SU-DHL-6 (cell line): ENCODE data around the gene EXOC3L1.

ENCODE experiments used
- H2AFZ ChIP-seq: fragments of 200-600 bp; sonication (generic); 2 replicates; pipeline ENCODE4 v1.6.1; 2014; ENCODE audit warnings: low read depth, mild to moderate bottlenecking, moderate library complexity, mixed read lengths, antibody characterized with exemption, low read length; ENCODE audit not compliant: severe bottlenecking
- H3F3A ChIP-seq: fragments of 200-600 bp; shearing (Covaris generic); 2 replicates; pipeline ENCODE4 v1.6.0; 2016; ENCODE audit warnings: antibody characterized with exemption, mild to moderate bottlenecking; ENCODE audit not compliant: insufficient read depth
- H3K27ac ChIP-seq: fragments of 200-600 bp; sonication (generic); 2 replicates; pipeline ENCODE4 v1.5.1; 2016; ENCODE audit warnings: low read depth, mild to moderate bottlenecking, low read length, moderate library complexity, mixed read lengths
- H3K27me3 ChIP-seq: fragments of 200-600 bp; sonication (generic), shearing (Covaris generic); 2 replicates; pipeline ENCODE4 v1.6.0; 2014; ENCODE audit warnings: mild to moderate bottlenecking, low read length
- H3K36me3 ChIP-seq: fragments of 200-600 bp; sonication (generic); 2 replicates; pipeline ENCODE4 v1.6.1; 2014; ENCODE audit warnings: mild to moderate bottlenecking, low read length, mixed read lengths
- H3K4me2 ChIP-seq: fragments of 300-600, 200-600 bp; shearing (Covaris generic), sonication (generic); 2 replicates; pipeline ENCODE4 v1.6.0; 2014; ENCODE audit warnings: low read length, low read depth, mild to moderate bottlenecking; ENCODE audit not compliant: poor library complexity, severe bottlenecking
- H3K4me3 ChIP-seq: fragments of 200-600 bp; sonication (generic); 2 replicates; pipeline ENCODE4 v1.5.1; 2014; ENCODE audit warnings: antibody characterized with exemption, low read length, mild to moderate bottlenecking, mixed read lengths; ENCODE audit not compliant: insufficient read depth, poor library complexity, severe bottlenecking
- H3K79me2 ChIP-seq: fragments of 200-600 bp; sonication (generic); 2 replicates; pipeline ENCODE4 v1.6.1; 2014; ENCODE audit warnings: mild to moderate bottlenecking, low read length, moderate library complexity; ENCODE audit not compliant: insufficient read depth
- H3K9ac ChIP-seq: fragments of 200-600 bp; sonication (generic); 2 replicates; pipeline ENCODE4 v1.7.0; 2014; ENCODE audit warnings: mild to moderate bottlenecking, low read length
- H3K9me2 ChIP-seq: fragments of 200-600 bp; sonication (generic); replicated peaks from 2 replicates; pipeline ENCODE4 v1.6.1; 2014; ENCODE audit warnings: low read length; ENCODE audit not compliant: insufficient read depth
- H3K9me3 ChIP-seq: fragments of 200-600 bp; sonication (generic); 2 replicates; pipeline ENCODE4 v1.6.1; 2014; ENCODE audit warnings: low read length, mixed read lengths; ENCODE audit not compliant: insufficient read depth
- H4K20me1 ChIP-seq: fragments of 200-600 bp; sonication (generic); 2 replicates; pipeline ENCODE4 v1.6.1; 2014; ENCODE audit warnings: low read depth, mild to moderate bottlenecking, antibody characterized with exemption, low read length, moderate library complexity, mixed read lengths
- CTCF ChIP-seq: fragments of 200-600 bp; sonication (generic); IDR thresholded peaks from one replicate; pipeline ENCODE4 v1.5.1; 2017; ENCODE audit warnings: antibody characterized with exemption, mild to moderate bottlenecking, low read length, moderate library complexity; ENCODE audit not compliant: insufficient read depth, poor library complexity, severe bottlenecking
- EZH2phosphoT487 ChIP-seq: fragments of 200-600 bp; sonication (generic), shearing (Covaris generic); conservative IDR thresholded peaks from 2 replicates; pipeline ENCODE4 v1.6.1; 2018; ENCODE audit warnings: mild to moderate bottlenecking, antibody characterized with exemption, low read length, moderate library complexity, mixed read lengths

Gene EXOC3L1

GRCh38 chr16:67223992-67224391, 34.1 kb upstream of the EXOC3L1 start:
- Histone ChIP-seq H3K9me2 (no peaks in the 10 kb centered on the region), H3K9ac (no peak overlapping the region), H3K9me3 (no peaks in the 10 kb centered on the region)

GRCh38 chr16:67216612-67217490, 26.9 kb upstream of the EXOC3L1 start:
- TF ChIP-seq CTCF (no peak), EZH2phosphoT487 (no peak)
- Histone ChIP-seq H3K27me3 (no peaks in the 10 kb centered on the region), H3K36me3 (no peaks in the 10 kb centered on the region), H2AFZ (no peak overlapping the region), H3K4me3 (no peak overlapping the region), H3K9me3 (no peaks in the 10 kb centered on the region), H3K9me2 (no peaks in the 10 kb centered on the region), H3F3A (no peaks in the 10 kb centered on the region), H4K20me1 (no peaks in the 10 kb centered on the region), H3K79me2 (no peaks in the 10 kb centered on the region), H3K9ac (no peak overlapping the region), H3K4me2 (no peak overlapping the region), H3K27ac (no peak overlapping the region)

More at GRCh38 chr16:67223992-67224391, 34.1 kb upstream of the EXOC3L1 start:
- Histone ChIP-seq H3K4me3 (no peak overlapping the region), H3K36me3 (no peaks in the 10 kb centered on the region), H3K4me2 (no peak overlapping the region), H3K27me3 (no peaks in the 10 kb centered on the region), H3K79me2 (peaks cover 11% of the 10 kb centered on the region), H3K27ac (no peak overlapping the region), H4K20me1 (no peaks in the 10 kb centered on the region), H3F3A (no peaks in the 10 kb centered on the region), H2AFZ (no peak overlapping the region)
- TF ChIP-seq CTCF (no peak), EZH2phosphoT487 (no peak)

GRCh38 chr16:67215706-67216105, 25.8 kb upstream of the EXOC3L1 start:
- Histone ChIP-seq H3K9ac (no peak overlapping the region), H3K4me2 (no peak overlapping the region), H4K20me1 (no peaks in the 10 kb centered on the region), H3K27ac (no peak overlapping the region), H3K9me3 (no peaks in the 10 kb centered on the region), H3K4me3 (no peak overlapping the region), H3F3A (no peaks in the 10 kb centered on the region), H3K27me3 (no peaks in the 10 kb centered on the region), H3K9me2 (no peaks in the 10 kb centered on the region), H3K79me2 (no peaks in the 10 kb centered on the region), H2AFZ (no peak overlapping the region), H3K36me3 (no peaks in the 10 kb centered on the region)
- TF ChIP-seq CTCF (no peak), EZH2phosphoT487 (no peak)
